Measurements from ENCODE around the gene AKT3.

GRCh38 chr1:243892456-243892855 is 42.4 kb upstream of the AKT3 start:
- no peak for TF ChIP-seq NFIC (IDR thresholded peaks at IDR 0.05)
- TF ChIP-seq YY1 (IDR thresholded peaks at IDR 0.05; ENCODE audit: low read depth) = no peak
- no peak for TF ChIP-seq CEBPB (IDR thresholded peaks at IDR 0.05)
- TF ChIP-seq EGR1 (IDR thresholded peaks at IDR 0.05) = no peak
- no peak for TF ChIP-seq REST (IDR thresholded peaks at IDR 0.05; ENCODE audit: low read depth)
- TF ChIP-seq TAF1 (IDR thresholded peaks at IDR 0.05; ENCODE audit: low read depth) = no peak
- TF ChIP-seq TCF12 (IDR thresholded peaks at IDR 0.05; ENCODE audit: low read depth) = no peak
- TF ChIP-seq ZBTB7A (IDR thresholded peaks at IDR 0.05; ENCODE audit: low read depth) = no peak
- no peak for TF ChIP-seq CREB1 (IDR thresholded peaks at IDR 0.05; ENCODE audit: low read depth)
- no peak for TF ChIP-seq RAD21 (IDR thresholded peaks at IDR 0.05; ENCODE audit: low read depth)
- TF ChIP-seq FOXM1 (IDR thresholded peaks at IDR 0.05; ENCODE audit: borderline replicate concordance, low read depth) = no peak
- no peak for TF ChIP-seq USF1 (IDR thresholded peaks at IDR 0.05)
- no peak for TF ChIP-seq EP300 (IDR thresholded peaks at IDR 0.05; ENCODE audit: borderline replicate concordance)
- no peak for TF ChIP-seq MAX (IDR thresholded peaks at IDR 0.05)
